RWPE1 (cell line): Measurements from ENCODE around the gene GPC1.

Experiments used
- CTCF ChIA-PET: fragments of 350-600 bp; sonication (Branson Sonifier 250); formaldehyde crosslinking; extraction: SDS; loops from one replicate; lab custom pipeline; 2021; lab: Yijun Ruan, JAX
- POLR2A ChIA-PET: fragments of 400-600 bp; formaldehyde crosslinking; extraction: SDS; loops from one replicate; lab custom pipeline; 2020; ENCODE audit warnings: antibody characterized with exemption; ENCODE audit not compliant: low non-redundant PET; lab: Yijun Ruan, JAX
- DNase-seq: peaks from one replicate; pipeline ENCODE4 v3.0.0; 2012; ENCODE audit warnings: low spot score
- H3K27ac ChIP-seq: fragments of 450-650 bp; 2 replicates; pipeline ENCODE4 v1.5.1; 2017
- CTCF ChIP-seq: fragments of 450-650 bp; conservative IDR thresholded peaks from 2 replicates; pipeline ENCODE4 v1.5.1; 2017; ENCODE audit warnings: low read depth, mild to moderate bottlenecking

The GPC1 gene

DNA sequence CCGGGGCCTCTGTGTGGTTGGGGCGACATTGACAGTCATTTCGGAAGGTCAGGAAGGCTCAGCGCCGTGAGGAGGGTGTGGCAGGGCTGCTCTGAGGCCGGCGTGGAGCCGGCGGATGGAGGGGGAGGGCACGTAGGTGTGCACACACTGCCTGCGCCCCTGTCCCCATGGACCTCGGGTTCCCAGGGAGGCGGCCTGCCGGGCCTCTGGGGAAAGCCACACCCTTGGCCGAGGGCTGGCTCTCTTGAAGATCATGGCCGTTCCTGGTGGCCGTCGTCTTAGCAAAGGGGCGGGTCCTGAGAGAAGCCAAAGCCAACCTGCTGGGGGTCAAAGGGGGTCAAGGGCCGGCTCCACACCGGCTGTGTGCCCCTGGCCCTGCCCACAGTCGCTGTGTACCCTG is 11.9 kb downstream of the GPC1 start:
- POLR2A ChIA-PET: no interaction called here
- no peak for DNase-seq
- peak overlapping the region; percentile 100 for H3K27ac ChIP-seq
- no peak for TF ChIP-seq CTCF
- CTCF ChIA-PET: interaction anchor here (0.9 to 1.0 kb wide), 2 partner anchors 8 to 214 kb away, joined by 3 to 4 read pairs; no protein-coding TSS in a partner anchor

DNA sequence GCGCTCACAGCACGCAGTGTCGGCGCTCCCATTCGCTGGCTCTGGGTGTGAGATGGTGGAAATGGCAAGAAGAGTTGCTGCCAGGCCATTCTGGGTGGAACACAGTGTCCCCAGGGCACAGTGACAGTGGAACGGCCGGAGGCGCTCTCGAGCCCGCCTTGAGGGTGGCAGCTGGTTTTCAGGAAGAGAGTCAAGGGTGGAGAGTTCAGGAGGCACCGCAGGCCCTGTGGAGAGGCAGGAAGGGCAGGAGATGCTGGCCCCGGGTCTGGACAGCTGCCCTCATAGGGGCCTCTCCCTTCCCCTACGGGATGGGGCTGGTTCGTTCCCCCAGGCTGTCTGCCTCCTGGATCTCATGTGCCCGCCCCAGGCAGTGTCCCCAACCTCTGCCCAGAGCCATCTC is 12.5 kb downstream of the GPC1 start:
- no peak for DNase-seq
- ChIA-PET CTCF (no interaction called here), POLR2A (no interaction called here)
- H3K27ac ChIP-seq: peak overlapping the region; percentile 100
- no peak for TF ChIP-seq CTCF

GRCh38 chr2:240448387-240449274 is 13.2 kb downstream of the GPC1 start:
- peak overlapping the region; percentile 100 for H3K27ac ChIP-seq
- ChIA-PET CTCF (no interaction called here), POLR2A (no interaction called here)
- no peak for TF ChIP-seq CTCF
- DNase-seq: no peak

GRCh38 chr2:240449764-240450531 is 14.5 kb downstream of the GPC1 start:
- CTCF ChIA-PET: interaction anchor here (1.3 kb wide), 1 partner anchor 11 kb away, joined by 6 read pairs; no protein-coding TSS in a partner anchor
- peak; percentile 90 for DNase-seq
- H3K27ac ChIP-seq: peak overlapping the region; percentile 100
- no peak for TF ChIP-seq CTCF
- POLR2A ChIA-PET: interaction anchor here (0.8 kb wide), 1 partner anchor 80 kb away, joined by 3 read pairs; no protein-coding TSS in a partner anchor

GRCh38 chr2:240450532-240451107 is 15.2 kb downstream of the GPC1 start:
- POLR2A ChIA-PET: no interaction called here
- no peak for DNase-seq
- CTCF ChIA-PET: interaction anchor here (1.3 to 1.5 kb wide), 2 partner anchors 12 to 15 kb away, joined by 4 to 6 read pairs; partner anchors contain the start of gene GPC1
- peak overlapping the region; percentile 100 for H3K27ac ChIP-seq
- no peak for TF ChIP-seq CTCF

GRCh38 chr2:240451108-240451611 is 15.7 kb downstream of the GPC1 start:
- ChIA-PET CTCF (interaction anchor here (1.3 to 1.5 kb wide), 2 partner anchors 12 to 15 kb away, joined by 4 to 6 read pairs; partner anchors contain the start of gene GPC1), POLR2A (no interaction called here)
- no peak for TF ChIP-seq CTCF
- no peak for DNase-seq
- peak overlapping the region; percentile 100 for H3K27ac ChIP-seq
